GM21528 (cell line): ENCODE results near the gene NID1.
"Not testable (repeated sequence)": the region's sequence is repeated elsewhere in the genome, so short reads cannot be mapped to it uniquely, and the experiment has no call there.

Experiments
- ATAC-seq: cut with Tn5 transposase; IDR thresholded peaks from one replicate; pipeline ENCODE4 v1.9.1; 2021; ENCODE audit warnings: mild to moderate bottlenecking, moderate library complexity; ENCODE audit not compliant: unreplicated experiment, low FRiP score

NID1 gene

DNA sequence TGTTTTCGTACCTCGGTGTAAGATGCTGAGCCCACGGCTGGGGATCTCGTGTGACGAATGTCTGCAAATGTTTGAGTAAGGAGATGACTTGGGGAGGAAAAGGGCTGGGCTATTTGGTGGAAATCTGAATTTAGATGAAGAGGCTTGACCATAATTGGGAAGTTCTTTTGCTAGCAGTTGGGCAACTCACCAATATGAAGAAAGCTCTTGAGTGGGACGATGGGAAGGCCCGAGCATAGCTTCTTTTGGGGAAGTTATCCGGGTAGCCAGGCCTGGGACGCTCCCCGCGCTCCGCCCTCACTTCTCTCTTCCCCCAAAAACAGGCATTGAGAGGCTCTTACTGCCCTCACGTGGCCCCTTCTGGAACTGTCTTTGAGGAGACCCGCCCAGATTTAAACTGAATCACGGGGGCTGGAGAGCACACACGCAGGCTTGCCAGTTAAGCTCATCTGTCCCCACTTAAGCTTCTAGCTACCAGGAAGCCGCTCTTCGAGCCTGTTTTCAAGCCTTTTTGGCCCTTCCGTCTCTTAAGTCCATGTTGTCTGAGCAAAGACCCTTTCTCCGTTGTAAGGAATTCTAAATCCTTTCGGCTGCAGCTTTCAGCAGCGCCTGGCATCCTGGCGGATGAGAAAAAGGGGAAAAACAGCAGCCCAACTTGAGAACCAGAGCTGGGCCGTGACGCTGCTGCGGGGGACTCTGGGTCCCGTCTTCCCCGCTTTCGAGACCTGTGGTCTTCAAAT, 93.1 kb downstream of the NID1 start:
- peak; percentile 95 for ATAC-seq

DNA sequence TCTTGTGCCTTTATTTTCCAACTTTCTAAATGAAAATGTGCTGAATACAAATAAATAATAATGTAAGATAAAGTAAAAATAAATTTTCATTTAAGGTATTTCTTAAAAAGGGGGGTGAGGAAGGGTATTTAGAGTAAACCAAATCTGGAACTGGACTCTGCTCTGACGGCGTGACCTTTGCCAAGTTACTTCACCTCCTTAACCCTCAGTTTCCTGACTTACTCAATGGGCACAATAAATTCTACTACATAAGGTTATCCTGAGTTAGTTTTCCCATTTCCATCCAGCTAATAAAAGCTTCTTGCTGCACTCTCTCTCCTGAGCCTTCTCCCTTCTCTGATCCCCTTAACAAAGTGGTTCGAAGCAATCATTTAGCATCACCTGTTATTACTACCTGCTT, 93.9 kb downstream of the NID1 start:
- no peak for ATAC-seq

DNA sequence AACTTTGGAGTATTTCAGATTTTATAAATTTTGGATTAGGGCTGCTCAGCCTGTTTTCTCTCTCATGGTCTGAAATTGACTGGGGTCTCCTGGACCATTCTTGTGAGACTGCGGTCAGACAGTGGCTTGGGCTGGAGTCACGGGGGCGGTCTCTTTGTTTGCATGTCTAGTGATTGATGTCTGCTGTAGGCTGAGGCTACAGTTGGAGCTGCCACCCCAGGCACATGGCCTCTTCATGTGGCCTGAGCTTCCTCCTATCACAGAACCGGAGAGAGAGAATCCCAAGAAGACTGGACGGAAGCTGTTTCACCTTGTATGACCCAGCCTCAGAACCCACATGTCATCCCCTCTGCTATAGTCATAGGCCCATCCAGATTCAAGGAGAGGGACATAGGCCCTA, 96.1 kb downstream of the NID1 start:
- no peak for ATAC-seq

DNA sequence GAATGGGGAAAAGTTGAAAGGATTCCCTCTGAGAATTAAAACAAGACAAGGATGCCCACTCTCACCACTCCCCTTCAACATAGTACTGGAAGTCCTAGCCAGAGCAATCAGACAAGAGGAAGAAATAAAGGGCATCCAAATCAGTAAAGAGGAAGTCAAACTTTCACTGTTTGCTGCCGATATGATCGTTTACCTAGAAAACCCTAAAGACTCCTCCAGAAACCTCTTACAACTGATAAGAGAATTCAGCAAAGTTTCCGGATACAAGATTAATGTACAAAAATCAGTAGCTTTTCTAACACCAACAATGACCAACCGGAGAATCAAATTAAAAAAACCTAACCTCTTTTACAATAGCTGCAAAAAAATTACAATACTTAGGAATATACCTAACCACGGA, 98.8 kb downstream of the NID1 start:
- not testable (repeated sequence) for ATAC-seq

DNA sequence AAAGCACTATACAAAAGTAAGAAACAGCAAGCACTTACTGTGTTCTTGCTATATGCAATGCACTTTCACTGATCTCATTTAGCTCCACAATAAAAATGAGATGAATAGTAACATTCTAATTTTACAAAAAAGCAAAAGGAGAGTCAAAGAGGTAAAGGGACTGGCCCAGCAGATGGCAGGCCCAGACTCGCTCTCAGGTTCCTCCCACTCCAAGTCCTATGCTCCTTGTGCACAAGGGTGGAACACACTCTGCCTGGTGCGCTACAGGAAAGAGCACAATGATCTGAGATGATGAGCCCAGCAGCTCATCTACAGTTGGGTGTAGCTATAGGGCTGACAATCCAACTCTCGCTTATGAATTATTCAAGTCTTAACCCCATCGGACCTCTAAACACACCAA, 104.1 kb downstream of the NID1 start:
- no peak for ATAC-seq

DNA sequence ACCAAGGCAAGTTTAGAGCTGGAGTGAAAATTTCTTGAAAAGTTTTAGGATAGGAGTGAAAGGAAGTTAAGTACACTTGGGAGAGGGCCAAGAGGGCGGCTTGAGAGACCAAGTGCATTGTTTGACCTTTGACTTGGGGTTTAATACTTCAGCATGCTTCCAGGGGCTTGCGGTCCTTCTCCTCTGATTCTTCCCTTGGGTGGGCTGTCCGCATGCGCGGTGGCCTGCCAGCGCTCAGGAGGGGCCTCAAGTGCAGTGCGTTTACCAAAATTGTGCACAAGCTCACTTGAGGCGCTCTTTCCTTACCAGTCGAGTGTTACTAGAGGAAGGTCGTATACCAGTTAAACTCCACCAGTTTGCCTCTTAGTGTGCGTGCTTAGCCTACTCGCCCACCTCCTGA, 106.9 kb downstream of the NID1 start:
- ATAC-seq: no peak

DNA sequence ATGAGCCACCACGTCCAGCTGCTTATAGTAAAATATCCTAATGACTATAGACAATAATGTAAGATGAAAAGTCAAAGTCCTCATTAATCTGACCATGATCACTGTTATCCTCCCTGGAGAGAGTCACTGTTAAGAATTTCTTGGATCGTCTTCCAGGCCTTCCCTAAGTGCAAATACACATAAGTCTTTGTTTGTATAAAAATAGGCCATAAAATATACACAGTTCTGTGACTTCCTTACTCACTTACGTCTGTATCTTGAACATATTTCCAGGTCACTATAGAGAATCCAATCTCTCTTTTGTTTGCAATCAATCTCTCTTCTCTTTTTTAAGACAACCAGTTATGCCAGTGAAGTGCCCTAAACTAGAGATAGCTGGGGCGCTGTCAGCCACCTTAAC, 109.1 kb downstream of the NID1 start:
- no peak for ATAC-seq

DNA sequence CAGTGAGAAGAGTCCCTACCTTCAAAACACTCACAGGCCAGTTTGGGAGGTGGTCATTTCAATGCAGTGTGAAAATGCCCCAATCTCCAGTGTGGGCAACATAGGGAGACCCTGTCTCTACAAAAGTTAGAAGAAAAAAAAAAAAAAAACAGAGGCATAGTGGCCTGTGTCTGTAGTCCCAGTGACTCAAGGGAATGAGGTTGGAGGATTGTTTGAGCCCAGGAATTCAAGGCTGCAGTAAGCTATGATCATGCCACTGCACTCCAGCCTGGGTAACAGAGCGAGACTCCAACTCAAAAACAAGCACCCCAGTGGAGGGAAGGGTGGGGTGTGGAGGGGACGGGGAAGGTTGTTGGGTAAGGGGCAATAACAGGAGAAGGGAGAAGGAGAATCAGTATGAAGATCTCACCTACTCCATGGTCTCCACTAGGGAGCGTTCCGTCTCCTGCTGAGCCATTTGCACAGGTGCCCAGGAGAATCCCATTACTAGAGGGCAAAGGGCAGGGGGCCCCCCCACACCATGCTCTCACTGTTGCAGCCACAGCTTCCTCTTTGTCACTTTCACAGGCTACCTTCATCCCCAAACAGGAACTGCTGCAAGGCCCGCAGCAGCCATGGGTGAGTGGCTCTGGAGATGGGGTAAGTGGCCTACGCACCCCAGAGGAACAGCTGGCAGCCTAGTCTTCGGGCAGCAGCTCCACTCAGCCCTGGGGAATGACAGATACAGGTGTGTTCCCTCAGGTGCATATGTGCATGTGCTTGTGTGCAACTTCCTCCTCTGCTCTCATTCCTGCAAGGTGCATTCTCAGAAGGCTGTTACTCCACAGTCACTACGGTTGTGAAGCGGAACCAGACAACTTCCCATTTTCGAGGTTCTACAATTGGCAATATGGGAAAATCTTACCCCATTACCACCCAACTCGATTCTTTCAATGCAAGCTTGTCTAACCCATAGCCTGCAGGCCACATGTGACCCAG, 110.3 kb downstream of the NID1 start:
- peak; percentile 97 for ATAC-seq

DNA sequence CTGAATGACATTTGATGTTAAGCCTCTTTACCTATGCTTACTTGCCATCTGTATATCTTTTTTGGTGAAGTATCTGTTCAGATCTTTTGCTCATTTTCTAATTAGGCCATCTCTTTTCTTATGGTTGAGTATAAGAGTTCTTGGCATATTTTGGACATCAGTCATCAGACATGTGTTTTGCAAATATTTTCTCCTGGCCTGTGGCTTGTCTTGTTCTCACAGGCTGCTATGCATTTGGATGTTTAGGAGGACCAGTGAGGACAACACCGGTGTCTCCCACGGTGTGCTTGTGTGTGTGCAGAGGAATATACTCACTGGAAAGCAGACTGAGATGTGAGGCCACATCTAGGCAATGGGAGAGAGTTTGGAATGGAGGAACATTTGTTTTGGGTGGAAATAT, 111.1 kb downstream of the NID1 start:
- ATAC-seq: no peak

DNA sequence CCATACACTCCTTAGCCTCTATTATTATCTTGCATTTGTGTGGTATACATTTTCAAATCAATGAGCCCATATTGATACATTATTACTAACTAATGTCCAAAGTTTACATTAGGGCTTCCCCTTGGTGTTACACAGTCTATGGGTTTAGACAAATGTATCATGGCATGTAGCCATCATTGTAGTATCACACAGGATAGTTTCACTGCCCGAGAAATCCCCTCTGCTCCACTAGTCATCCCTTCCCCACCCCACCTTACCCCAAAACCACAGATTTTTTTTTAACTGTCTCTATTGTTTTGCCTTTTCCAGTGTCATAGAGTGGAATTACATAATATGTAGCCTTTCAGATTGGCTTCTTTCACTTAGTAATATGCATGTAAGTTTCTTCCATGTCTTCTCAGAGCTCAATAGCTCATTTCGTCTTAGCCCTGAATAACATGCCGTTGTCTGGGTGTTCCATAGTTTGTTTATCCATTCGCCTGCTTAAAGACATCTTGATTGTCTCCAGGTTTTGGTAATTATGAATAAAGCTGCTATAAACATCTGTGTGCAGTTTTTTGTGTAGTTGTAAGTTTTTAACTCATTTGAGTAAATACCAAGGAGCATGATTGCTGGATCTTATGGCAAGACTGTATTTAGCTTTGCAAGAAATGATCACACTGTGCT, 111.8 kb downstream of the NID1 start:
- no peak for ATAC-seq

DNA sequence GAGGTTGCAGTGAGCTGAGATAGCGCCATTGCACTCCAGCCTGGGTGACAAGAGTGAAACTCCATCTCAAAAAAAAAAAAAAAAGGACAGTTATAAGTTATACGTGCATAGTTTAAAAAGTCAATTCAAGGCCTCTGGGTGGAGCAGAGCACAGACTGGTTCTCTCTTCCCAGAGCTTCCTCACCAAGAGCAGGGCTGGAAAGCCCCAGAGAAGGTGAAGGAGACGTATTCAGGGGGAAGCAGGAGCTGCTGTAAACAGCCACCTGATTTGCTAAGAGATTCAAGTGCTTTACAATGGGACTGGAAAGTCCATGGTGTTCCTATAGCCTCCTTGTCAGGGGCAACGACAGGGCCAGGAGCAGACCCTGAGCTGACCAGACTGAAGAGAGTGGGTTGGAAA, 113.2 kb downstream of the NID1 start:
- no peak for ATAC-seq

DNA sequence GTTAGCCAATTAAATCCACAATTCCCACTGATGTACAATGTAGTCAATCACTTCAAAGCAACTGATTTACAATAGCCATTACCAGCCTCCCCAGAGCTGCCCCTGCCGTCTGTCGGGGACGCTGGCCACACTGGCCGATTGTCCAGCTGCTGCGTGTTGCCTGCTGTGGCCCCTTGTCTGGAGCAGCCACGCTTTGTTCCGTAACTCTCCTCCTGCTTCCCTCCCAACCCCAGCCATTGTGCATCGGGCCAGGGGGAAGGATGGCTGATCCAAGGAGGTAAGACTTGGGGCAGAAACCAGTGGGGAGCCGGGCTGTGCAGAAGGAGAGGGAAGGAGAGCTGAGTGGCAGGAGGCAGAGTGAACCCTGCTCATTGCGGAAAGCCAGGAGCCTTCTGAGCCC, 114.6 kb downstream of the NID1 start:
- no peak for ATAC-seq

DNA sequence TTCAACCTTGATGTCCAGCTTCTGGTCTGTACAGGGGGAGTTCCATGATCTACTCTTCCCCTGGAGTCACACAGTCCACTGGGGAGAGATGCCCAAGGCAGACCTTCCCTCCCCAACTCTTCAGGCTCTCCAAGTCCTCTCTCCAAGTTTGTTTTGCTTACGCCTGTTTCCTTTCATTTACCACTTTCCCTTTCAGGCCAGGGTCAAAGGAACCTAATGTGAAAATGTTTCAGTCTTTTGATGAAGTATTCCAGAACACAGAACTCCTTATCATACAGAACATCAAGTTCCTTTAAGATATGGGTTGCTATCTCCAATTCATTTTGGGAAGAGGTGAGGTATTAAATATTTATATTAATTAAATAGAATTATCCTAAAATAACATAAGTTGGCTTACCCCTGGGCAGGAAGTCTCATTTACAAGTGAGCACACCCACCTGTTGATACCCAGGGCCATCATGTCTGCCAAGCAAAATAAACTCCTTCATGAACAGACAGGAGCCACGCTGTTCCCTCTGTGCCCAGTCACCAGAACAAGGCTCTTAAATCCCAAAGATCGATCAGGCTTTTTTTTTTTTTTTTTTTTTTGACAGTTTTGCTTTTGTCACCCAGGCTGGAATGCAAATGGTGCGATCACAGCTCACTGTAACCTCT, 116.0 kb downstream of the NID1 start:
- no peak for ATAC-seq

DNA sequence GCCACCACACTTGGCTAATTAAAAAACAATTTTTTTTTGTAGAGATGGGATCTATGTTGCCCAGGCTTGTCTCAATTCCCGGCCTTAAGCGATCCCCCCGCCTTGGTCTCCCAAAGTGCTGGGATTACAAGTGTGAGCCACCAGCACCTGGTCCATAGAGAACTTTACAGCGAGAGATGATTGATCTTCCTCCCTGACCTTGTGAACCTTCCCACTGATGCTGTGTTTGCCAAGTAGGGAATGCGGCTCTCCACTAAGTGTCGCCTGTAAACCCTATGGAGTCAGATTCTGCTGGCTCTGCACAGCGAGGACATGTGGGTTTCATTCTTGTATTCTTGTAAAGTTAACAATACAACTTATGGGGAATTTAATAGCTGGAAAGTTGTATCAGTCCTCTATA, 116.9 kb downstream of the NID1 start:
- ATAC-seq: no peak

DNA sequence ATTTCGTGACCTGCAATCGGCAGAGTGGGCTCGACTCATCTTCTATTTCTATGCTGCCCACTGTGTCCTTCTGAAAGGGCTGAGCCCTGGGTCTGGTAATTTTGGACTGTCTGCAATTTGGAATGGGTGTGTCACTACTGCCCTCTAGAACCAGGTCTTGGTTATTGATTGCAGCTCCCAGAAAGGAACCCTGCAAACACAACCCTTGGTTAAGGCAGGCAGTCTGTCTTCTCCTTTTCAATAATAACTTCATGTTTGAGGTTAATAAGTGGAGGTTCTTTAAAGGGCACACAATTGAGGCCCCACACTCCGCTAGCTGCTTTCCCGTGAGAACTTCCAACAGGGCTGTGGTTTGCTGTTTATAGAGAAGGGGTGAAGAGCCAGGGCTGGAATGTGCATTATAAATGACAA, 118.3 kb downstream of the NID1 start:
- ATAC-seq: peak; percentile 42

DNA sequence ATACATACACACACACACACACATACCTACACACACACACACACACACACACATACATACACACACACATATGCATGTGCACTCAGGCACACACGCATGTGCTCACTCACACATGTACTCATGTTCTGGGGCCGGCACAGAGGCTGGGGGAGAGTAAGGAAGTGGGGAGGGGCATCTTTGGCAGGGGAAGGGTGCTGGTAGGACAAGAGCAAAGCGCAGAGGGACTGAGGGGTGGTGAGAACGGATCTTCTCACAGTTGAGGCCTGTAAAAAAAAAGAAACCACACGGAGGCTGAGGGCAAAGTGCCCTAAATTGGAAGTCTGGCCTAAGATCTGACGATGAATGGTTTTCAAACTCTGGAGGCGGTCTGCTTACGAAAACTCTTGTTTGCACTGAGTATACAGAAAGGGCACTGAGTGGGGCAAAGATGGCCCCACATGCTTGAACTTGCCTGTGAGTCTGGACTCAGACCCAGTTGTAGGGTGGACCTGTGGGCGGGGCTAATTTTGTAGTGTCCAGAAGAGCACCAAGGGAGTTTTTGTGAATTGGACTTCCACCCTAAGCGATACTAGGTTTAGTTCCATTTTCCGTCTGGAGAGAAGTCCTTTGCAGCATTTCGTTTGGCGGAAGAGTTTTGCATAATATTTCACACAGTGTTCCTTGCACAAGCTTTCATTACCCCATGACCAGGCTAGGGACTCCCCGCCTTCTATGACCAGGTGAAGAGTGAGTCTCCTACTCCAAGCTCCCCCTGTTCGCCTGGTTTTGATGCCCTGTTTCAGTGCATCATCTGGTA, 118.9 kb downstream of the NID1 start:
- ATAC-seq: peak; percentile 73

DNA sequence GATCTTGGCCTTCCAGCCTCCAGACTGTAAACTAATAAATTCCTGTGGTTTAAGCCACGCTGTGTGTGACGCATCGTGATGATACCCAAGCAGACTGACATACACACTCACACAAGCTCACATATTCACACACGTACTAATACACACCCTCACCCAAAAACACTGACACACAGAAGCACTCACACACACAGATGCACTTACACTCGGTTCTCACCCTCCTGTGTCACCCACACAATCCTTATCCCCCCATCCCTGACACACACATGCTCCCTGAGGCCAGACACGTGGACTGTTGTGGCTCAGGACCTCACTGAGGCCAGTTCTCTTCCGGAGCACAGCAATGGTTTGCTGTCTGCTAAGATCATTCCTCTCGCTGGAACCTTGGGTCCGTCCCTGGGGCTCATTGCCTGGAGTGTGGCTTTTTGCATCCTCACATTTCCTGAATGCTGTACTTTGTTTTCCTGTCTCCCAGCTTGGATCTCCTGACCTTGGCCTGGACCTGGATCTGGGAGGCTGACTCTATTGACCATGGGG, 121.2 kb downstream of the NID1 start:
- no peak for ATAC-seq

DNA sequence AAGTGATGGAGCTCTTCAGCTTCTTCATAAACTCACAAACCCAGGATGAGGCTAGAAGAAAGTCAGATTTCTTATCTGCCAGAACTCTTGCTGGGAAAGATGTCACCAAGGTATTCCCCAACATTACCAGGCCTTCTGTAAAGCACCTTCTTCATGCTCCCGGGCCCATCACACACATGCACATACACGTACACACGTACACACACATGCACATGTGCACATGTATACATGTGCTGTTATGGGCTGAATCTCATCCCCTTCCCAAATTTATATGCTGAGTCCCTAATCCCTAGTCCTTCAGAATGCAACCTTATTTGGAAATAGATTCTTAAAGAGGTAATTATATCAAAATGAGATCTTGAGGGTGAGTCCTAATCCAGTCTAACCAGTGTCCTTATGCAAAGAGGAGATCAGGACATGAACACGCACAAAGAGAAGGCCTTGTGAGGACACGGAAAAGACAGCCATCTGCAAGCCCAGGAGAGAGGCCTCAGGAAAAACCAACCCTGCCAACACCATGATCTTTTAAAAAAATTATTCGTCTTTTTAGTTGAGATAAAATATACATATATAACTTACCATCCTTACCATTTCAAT, 121.8 kb downstream of the NID1 start:
- ATAC-seq: no peak

DNA sequence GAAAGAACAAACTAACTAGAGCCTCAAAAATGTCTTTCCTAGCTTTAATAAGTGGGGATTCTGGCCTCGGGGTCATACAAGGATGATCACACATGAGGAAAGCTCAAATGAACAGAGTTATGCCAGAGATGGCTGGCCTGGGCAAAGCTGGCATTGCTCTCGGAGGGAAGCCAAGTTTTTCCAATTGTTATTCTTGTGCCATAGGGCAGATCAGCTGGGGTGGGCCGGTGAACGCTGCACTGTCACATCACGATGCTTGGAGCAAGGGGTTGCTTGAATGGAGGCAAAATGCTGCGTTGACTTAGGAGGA, 122.3 kb downstream of the NID1 start:
- no peak for ATAC-seq
